IPS-20b (cell line): ENCODE data around the gene CHMP4B.

Experiments
- H3K27ac ChIP-seq: one replicate; pipeline ENCODE4 v1.5.1; 2013; ENCODE audit warnings: low read length
- H3K27me3 ChIP-seq: 2 replicates; pipeline ENCODE4 v1.6.1; 2013; ENCODE audit warnings: mild to moderate bottlenecking, low read length, inconsistent platforms; ENCODE audit not compliant: insufficient read depth
- H3K36me3 ChIP-seq: 2 replicates; pipeline ENCODE4 v1.6.1; 2013; ENCODE audit warnings: low read depth, mild to moderate bottlenecking, inconsistent platforms, low read length, moderate library complexity; ENCODE audit not compliant: insufficient read depth
- H3K4me1 ChIP-seq: 2 replicates; pipeline ENCODE4 v1.6.1; 2013; ENCODE audit warnings: mild to moderate bottlenecking, control low read depth, inconsistent platforms, low read length, moderate library complexity; ENCODE audit not compliant: insufficient read depth
- H3K4me3 ChIP-seq: 2 replicates; pipeline ENCODE4 v1.5.1; 2013; ENCODE audit warnings: mild to moderate bottlenecking, low read length, inconsistent platforms
- H3K9ac ChIP-seq: 2 replicates; pipeline ENCODE4 v1.6.1; 2013; ENCODE audit warnings: low read depth, mild to moderate bottlenecking, inconsistent platforms, low read length, moderate library complexity
- H3K9me3 ChIP-seq: 2 replicates; pipeline ENCODE4 v1.6.1; 2013; ENCODE audit warnings: mild to moderate bottlenecking, low read depth, low read length, inconsistent platforms; ENCODE audit not compliant: insufficient read depth

Gene CHMP4B

GRCh38 chr20:33843854-33844253 is 32.7 kb downstream of the CHMP4B start:
- no peak overlapping the region for H3K9ac ChIP-seq

GRCh38 chr20:33846291-33846935 is 35.3 kb downstream of the CHMP4B start:
- Histone ChIP-seq H3K4me1 (peaks cover 29% of the 10 kb centered on the region), H3K36me3 (peaks cover 19% of the 10 kb centered on the region), H3K9me3 (no peaks in the 10 kb centered on the region), H3K27me3 (no peaks in the 10 kb centered on the region), H3K9ac (no peak overlapping the region), H3K27ac (no peak overlapping the region), H3K4me3 (no peak overlapping the region; the same call in 1 of the 2 replicates)

More at GRCh38 chr20:33843854-33844253, 32.7 kb downstream of the CHMP4B start:
- peaks cover 7% of the 10 kb centered on the region; the same call in 1 of the 2 replicates for H3K36me3 ChIP-seq
- H3K4me1 ChIP-seq, result peaks cover 33% of the 10 kb centered on the region
- H3K27me3 ChIP-seq, result no peaks in the 10 kb centered on the region
- H3K27ac ChIP-seq, result no peak overlapping the region
- H3K4me3 ChIP-seq, result no peak overlapping the region
- H3K9me3 ChIP-seq, result no peaks in the 10 kb centered on the region

- Histone ChIP-seq H3K27me3 (no peaks in the 10 kb centered on the region), H3K9ac (no peak overlapping the region), H3K4me1 (peaks cover 29% of the 10 kb centered on the region), H3K9me3 (no peaks in the 10 kb centered on the region), H3K4me3 (no peak overlapping the region; the same call in 1 of the 2 replicates), H3K27ac (no peak overlapping the region), H3K36me3 (peaks cover 22% of the 10 kb centered on the region)
Observed at GRCh38 chr20:33847006-33847405, 35.9 kb downstream of the CHMP4B start.

- Histone ChIP-seq H3K4me1 (peaks cover 19% of the 10 kb centered on the region), H3K27me3 (no peaks in the 10 kb centered on the region), H3K27ac (no peak overlapping the region), H3K9me3 (no peaks in the 10 kb centered on the region), H3K4me3 (no peak overlapping the region), H3K9ac (no peak overlapping the region), H3K36me3 (peaks cover 36% of the 10 kb centered on the region)
Observed at GRCh38 chr20:33848391-33848790, 37.2 kb downstream of the CHMP4B start.

- peaks cover 18% of the 10 kb centered on the region; the same call in 1 of the 2 replicates for H3K4me1 ChIP-seq
- no peaks in the 10 kb centered on the region for H3K27me3 ChIP-seq
- H3K36me3 ChIP-seq, result peaks cover 52% of the 10 kb centered on the region
- H3K4me3 ChIP-seq, result no peak overlapping the region
- H3K9me3 ChIP-seq, result no peaks in the 10 kb centered on the region
- H3K9ac ChIP-seq, result no peak overlapping the region
- H3K27ac ChIP-seq, result no peak overlapping the region
Observed at GRCh38 chr20:33850159-33850558, 39.0 kb downstream of the CHMP4B start.

GRCh38 chr20:33851842-33852466 is 40.8 kb downstream of the CHMP4B start:
- no peak overlapping the region for H3K27ac ChIP-seq
- H3K27me3 ChIP-seq, result no peaks in the 10 kb centered on the region
- H3K4me3 ChIP-seq, result no peak overlapping the region
- H3K4me1 ChIP-seq, result peaks cover 7% of the 10 kb centered on the region; the same call in 1 of the 2 replicates
- H3K36me3 ChIP-seq, result peaks cover 55% of the 10 kb centered on the region
- H3K9ac ChIP-seq, result no peak overlapping the region
- H3K9me3 ChIP-seq, result no peaks in the 10 kb centered on the region

- Histone ChIP-seq H3K27me3 (no peaks in the 10 kb centered on the region), H3K4me1 (no peaks in the 10 kb centered on the region), H3K9me3 (no peaks in the 10 kb centered on the region), H3K9ac (no peak overlapping the region), H3K36me3 (peaks cover 55% of the 10 kb centered on the region), H3K27ac (no peak overlapping the region), H3K4me3 (no peak overlapping the region)
Observed at GRCh38 chr20:33852626-33853506, 41.7 kb downstream of the CHMP4B start.

- H3K9me3 ChIP-seq, result no peaks in the 10 kb centered on the region
- H3K9ac ChIP-seq, result no peak overlapping the region
- no peak overlapping the region for H3K4me3 ChIP-seq
- H3K27ac ChIP-seq, result no peak overlapping the region
- peaks cover 53% of the 10 kb centered on the region for H3K36me3 ChIP-seq
- H3K4me1 ChIP-seq, result no peaks in the 10 kb centered on the region
- H3K27me3 ChIP-seq, result no peaks in the 10 kb centered on the region
Observed at GRCh38 chr20:33853507-33853813, 42.3 kb downstream of the CHMP4B start.

- H3K9ac ChIP-seq, result no peak overlapping the region
- H3K4me3 ChIP-seq, result no peak overlapping the region
- H3K27me3 ChIP-seq, result no peaks in the 10 kb centered on the region
- H3K9me3 ChIP-seq, result no peaks in the 10 kb centered on the region
- H3K36me3 ChIP-seq, result peaks cover 24% of the 10 kb centered on the region
- no peaks in the 10 kb centered on the region for H3K4me1 ChIP-seq
- no peak overlapping the region for H3K27ac ChIP-seq
Observed at GRCh38 chr20:33857722-33858563, 46.8 kb downstream of the CHMP4B start.

- Histone ChIP-seq H3K36me3 (peaks cover 19% of the 10 kb centered on the region), H3K27ac (no peak overlapping the region), H3K4me1 (no peaks in the 10 kb centered on the region), H3K9me3 (no peaks in the 10 kb centered on the region), H3K9ac (no peak overlapping the region), H3K27me3 (no peaks in the 10 kb centered on the region), H3K4me3 (no peak overlapping the region)
Observed at GRCh38 chr20:33858666-33859065, 47.5 kb downstream of the CHMP4B start.

- H3K4me1 ChIP-seq, result no peaks in the 10 kb centered on the region
- no peaks in the 10 kb centered on the region for H3K27me3 ChIP-seq
- no peak overlapping the region for H3K4me3 ChIP-seq
- H3K9me3 ChIP-seq, result no peaks in the 10 kb centered on the region
- peaks cover 13% of the 10 kb centered on the region for H3K36me3 ChIP-seq
- H3K9ac ChIP-seq, result no peak overlapping the region
- no peak overlapping the region for H3K27ac ChIP-seq
Observed at GRCh38 chr20:33859157-33859695, 48.1 kb downstream of the CHMP4B start.
